GM18861 (cell line): Measurements from ENCODE around the gene P3R3URF.

ENCODE experiments used
- ATAC-seq: cut with Tn5 transposase; IDR thresholded peaks from one replicate; pipeline ENCODE4 v1.9.1; 2021; ENCODE audit not compliant: unreplicated experiment

P3R3URF gene

DNA sequence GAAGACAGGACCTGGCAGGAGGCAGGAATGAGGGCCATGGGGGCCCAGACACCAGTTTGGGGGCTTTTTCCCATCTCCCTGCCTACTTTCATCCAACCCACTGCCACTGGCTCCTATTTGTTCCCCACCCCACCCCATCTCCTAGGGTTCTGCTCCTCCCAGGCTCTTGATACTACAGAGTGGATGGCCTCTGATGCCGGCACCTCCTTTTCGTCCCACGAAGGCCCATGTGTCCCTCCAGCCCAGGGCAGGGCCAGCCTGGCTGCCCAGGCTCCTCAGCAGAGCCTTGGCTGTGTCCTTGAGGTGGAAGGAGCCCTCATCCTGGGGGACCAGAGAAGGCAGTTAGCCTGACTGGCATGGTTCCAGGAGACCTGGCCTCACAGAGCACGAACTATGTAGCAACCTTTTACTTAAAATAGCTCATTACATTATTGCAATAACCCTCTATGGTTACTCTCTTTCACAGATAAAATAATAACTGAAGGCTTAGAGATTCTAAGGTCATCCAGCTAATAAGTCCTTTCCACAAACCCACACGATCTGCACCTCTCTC lies 18.4 kb upstream of the P3R3URF start:
- ATAC-seq = no peak

DNA sequence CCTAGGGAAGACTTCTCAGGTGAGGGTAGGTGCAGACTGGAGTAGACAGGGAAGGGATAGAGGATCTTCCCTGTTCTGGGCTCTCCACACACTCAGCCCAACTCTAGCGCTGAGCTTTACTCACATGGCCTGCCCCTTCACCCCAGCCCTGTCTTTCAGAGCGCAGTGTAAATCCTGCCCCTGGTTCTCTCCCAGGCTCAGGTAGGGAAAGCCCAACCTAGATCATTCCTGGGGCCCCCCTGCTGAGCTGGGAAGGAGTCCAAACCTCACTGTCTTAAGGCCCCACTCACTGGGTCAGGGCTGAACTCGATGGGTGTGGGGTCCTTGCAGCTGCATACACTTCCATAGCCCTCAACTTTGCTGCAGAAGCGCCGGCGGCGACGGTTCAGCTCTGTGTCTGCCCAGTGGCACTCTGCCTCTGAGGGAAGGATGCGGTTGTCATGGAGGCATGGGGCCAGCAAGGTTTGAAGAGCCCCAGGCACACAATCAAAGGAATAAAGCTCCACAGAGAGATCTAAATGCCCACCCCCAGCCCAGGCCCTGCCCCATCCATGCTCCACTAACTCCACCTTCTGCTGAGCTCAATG lies 17.8 kb upstream of the P3R3URF start:
- ATAC-seq = no peak

DNA sequence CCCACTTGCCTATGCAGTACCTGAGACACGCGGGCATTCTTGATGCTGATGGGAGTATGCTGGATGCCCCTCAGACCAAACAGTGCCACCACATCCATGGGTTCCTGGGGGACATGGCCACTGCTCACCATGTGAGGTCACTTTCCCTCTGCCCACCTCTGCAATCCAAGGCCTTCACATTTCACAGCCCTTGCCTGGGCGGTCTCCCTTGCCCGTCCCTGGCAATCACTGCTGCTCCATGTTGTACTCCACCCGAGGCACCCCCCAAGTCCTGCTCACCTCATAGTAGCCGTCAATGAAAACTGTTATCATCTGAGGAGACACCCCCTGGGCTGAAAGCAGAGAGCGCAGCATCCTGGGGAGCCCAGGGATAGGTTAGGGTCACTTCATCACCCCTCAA lies 17.0 kb upstream of the P3R3URF start:
- ATAC-seq = no peak

DNA sequence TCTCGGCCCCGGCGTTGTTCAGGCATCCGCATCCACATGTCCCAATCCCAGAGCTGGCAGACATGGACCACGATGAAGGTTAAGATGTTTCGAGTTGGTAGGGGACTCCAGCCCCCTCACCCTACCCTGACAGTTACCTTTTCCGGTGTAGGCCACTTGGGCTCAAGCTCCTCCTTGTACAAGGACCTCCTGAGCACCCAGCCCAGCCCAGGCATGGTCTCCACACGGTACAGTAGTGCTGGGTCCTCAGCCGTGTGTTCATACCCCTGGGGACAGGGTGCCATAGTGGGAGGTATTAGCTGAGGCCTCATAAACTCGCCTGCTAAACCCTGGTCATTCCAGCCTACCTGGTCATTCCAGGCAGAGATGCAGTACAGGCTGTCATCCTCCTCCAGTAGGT lies 15.9 kb upstream of the P3R3URF start:
- no peak for ATAC-seq

DNA sequence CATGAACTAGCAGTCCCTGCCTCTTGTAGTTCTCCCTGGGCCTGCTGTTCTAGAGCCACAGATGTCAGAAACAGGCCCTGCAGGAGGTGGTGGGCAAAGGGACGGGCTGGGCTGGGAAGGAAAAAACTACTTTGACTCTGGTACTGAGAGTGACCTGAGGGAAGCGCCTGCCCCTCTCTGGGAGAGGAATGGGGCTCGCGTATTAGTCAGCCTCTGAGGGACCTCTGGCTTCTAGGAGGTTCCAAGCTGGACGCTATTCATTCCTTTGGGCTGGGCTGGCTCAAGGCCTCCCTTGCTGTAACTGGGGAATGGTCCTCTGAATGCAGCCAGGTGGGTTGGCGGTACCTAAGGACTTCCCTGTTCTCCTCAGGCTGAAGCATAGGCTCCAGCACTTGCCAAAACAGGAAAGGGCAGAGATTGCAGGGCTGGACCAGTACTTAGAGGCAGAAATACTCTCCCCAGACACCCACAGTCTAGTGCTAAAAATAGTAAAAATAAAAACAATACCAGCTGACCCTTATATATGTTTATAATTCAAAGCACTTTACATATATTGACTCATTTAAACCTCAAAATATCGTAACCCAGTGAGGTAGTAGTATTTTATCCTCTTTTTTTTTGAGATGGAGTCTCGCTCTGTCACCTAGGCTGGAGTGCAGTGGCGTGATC lies 14.9 kb upstream of the P3R3URF start:
- ATAC-seq = no peak

DNA sequence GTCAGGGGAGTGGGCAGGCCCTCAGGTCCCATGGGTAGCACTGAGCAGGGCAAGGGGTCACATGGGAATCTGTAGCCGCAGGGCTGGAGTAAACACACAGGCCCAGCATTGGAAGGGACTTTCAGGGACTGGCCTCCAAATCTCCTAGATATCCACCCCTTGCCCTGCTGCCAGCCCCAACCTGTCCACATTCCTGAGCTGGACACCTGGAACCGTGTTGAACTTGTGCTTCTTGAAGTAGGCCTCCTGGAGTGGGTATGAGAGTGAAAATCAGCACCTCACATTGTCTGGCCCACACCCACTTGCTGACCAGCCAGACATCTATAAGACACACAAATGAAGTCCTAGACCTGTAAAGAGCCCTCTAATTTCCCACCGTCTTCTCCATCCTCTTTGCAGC lies 14.3 kb upstream of the P3R3URF start:
- ATAC-seq = no peak

DNA sequence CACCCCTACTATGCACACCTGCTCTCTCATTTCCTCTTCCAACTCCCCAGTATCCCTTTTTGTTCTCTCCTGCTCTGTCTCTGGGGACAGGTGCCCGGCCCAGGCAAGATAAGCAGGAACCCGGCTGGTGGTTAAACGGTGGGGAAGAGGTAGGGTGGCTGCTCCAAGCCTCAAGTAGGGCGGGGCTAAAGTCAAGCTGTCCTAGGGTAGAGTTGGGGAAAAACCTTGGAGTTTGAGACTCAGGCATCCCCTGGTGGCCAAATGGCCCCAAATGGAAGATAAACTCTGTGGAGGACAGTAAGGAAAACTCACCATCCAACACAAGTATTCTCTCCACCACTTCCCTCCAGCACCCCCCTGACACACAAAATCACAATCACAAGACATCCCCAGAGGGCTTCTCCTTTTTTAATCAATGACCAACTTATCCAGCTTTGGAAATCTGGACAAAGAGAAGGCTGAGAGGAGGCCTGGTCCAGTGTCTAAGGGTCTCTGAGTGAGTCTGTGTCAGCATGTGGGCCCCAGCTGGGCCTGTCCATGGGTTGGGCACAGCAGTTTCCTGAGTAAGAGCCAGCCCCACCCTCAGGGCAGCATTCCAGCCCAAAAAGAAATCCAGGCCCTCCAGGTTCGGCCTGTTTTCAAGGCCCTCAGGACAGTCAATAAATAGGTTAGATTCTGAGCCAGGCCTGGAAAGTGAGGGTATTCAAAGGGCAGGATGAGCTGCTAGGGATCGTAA lies 12.2 kb upstream of the P3R3URF start:
- ATAC-seq = no peak

DNA sequence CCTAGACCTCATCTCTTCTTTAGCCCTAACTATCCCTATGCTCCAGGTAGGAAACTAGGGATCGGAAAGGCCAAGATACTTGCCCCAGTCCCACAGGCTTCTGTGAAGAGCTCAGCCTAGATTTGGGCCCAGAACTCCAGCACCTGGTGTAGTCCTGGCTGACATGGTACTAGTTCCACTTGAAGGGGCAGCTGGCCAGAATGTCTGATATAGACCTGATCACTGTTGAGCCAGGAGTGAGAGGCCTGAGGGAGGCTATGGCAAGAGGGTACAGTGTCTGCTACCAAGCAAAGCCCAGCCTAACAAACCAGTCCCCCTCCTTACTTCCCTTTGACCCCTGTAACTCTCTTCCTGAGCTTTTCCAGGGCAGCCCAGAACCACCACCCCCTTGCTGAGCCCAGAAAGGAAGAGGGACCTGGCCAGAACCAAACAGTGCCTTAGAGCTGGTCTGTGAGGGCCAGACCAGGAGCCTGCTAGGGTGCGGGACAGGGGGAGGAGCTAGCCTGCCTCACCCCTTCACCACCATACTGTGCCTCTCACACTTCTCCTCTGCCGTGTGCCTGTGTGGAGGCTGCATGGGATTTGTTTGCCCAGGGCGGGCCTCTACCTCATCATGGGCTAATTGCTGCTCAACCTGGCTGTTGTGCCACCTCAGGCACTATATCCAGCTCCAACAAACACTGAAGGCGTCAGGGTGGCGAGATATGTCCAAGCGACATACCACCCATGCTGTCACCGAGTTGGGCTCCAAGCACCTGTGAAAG lies 11.0 kb upstream of the P3R3URF start:
- ATAC-seq = no peak

DNA sequence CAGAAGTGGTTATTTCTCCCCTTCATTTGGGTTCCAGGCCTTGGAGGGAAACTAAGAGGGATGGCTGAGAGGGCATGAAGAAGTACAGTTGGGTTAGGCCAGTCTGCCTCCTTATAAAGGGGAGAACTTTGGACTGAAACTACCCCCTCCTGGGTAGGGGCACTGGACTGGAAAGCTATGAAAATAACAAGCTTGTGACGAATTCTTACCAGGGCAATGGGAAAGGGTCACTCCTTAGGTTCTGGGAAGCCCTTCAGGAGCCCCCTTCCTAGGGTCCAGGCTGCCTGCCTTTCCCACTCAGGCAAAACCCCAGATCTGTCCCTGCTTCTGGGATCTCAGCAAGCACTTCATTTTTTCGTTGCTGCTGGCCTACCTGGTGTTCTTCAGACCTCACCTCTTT lies 9.8 kb upstream of the P3R3URF start:
- no peak for ATAC-seq

DNA sequence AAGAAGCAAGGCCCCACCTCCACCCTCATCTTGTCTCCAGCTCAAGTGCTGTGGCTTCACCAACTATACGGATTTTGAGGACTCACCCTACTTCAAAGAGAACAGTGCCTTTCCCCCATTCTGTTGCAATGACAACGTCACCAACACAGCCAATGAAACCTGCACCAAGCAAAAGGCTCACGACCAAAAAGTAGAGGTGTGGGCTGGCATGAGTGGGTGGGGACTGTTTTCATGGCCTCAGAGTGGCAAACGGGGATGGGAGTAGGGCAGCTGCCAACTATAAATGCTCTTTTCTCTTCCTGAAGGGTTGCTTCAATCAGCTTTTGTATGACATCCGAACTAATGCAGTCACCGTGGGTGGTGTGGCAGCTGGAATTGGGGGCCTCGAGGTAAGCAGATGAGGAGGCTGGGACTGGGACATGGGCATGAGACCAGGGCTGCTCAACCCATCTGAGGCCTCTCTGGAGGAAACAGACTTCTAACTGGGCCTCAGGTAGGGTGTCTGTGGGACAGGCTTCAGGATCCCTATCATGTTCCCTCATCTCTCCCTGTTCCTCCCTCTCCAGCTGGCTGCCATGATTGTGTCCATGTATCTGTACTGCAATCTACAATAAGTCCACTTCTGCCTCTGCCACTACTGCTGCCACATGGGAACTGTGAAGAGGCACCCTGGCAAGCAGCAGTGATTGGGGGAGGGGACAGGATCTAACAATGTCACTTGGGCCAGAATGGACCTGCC lies 8.8 kb upstream of the P3R3URF start:
- no peak for ATAC-seq

DNA sequence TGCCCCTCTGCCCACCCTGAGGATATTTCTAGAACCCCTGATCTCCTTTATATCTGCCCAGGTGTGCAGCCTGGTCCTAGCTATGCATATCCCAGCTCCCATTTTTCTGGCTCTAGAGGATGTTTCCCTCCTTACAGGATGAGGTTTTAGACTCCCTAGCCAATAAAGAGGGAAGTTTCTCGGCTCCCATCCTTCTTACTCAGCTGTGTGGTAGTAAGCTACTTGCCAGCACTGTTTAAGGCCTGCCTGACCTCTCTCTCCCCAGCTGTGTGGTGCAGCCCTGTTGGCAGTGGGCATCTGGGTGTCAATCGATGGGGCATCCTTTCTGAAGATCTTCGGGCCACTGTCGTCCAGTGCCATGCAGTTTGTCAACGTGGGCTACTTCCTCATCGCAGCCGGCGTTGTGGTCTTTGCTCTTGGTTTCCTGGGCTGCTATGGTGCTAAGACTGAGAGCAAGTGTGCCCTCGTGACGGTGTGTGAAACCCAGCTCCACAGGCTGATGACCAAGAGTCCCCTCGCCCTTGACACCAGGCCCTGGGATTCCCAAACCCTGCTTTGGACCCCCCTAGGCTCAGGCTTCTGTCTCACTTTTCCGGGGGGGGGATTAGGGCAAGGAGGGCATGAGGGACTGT lies 7.8 kb upstream of the P3R3URF start:
- no peak for ATAC-seq

DNA sequence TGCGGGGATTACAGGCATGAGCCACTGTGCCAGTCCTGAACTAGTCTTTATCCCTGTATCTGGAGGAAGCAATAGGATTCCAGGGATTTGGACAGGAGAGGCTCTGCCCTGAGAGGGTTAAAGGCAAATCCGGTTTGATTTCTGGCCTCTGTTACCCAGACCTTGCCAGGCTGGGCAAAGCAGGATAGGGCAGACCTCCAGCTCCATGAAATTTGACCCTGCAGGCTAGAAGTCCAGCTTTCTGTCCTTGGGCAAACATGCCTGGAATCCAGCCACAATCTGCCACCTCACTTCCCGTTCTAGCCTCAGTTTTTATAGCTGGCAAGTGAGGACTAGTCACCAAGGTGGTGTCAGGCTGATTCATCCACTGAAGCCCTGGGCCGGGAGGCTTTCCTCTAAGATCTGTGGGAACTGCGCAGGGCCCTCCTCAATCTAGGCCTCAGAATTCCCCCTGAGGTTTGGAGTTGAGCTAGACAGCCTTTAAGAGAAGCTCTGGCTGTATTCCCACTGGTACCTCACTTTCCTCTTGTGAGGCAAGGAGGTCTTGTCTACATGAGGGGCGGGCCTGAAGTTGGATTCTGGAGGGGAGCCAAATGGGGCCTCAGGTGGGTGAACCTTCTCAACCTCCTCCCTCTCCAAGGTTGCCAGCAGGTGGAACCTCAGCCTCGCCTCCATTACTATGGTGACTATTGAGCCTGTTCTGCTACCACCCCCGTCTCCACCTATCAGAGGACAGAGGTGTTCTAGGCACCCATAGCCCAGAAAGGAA lies 7.0 kb upstream of the P3R3URF start:
- no peak for ATAC-seq

DNA sequence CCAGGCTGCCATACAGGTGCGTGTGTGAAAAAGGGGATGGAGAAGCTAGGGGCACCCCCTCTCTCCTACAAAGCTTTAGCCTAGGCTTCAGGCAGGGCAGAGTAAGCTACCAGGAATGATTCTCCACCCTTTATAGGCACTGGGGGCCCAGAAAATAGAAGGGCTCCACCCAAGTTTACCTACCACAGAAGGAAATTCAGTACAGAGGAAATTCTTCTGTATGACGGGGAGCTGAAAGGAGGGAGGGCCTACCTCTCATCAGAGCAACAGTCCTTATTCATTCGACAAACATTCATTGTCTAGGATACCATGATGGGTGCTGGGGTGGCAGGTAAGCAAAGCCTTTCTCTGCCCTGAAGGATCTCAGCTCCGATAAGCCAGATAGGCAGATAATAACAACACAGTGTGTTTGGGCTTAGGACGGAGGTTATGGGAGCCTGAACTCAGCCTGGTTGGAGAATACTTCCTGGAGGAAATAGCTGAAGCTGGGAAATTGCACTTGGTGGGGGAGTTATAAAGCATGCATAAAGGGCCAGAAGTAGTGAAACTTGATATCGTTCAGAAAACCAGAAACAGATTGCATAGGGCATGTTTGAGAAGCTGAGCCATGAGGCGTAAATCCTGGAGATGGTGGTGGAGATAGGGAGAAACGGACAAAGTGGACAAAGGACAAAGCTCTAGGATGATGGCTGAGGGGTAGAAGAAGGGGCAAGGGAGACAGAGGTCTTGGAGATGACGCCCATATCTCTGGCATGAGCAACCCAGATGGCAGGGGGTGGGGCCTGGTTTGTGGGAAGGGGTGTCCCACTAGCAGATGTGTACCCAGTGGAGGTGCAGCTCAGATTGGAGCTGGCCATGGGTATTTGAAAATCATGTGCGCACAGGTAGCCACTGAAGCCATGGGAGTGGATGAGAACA lies 5.3 kb upstream of the P3R3URF start:
- ATAC-seq = no peak

DNA sequence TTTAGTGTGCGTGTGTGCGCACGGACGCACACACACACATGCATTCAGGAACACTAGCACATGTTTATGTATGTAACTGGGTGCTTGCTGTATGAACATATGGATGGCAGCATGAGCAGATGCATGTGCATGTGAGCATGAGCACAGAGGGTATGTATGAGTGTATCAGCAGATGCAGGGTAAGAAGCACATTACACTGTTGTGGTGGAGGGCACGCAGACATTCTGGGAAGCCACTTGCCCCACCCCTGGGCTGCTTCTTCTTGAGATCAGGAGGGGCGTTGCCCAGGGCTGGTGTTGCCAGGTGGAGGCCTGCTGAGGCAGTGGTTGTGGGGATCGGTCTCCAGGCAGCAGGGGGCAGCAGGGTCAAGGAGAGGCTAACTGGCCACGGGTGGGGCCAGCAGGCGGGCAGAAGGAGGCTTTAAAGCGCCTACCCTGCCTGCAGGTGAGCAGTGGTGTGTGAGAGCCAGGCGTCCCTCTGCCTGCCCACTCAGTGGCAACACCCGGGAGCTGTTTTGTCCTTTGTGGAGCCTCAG lies 3.9 kb upstream of the P3R3URF start:
- no peak for ATAC-seq

DNA sequence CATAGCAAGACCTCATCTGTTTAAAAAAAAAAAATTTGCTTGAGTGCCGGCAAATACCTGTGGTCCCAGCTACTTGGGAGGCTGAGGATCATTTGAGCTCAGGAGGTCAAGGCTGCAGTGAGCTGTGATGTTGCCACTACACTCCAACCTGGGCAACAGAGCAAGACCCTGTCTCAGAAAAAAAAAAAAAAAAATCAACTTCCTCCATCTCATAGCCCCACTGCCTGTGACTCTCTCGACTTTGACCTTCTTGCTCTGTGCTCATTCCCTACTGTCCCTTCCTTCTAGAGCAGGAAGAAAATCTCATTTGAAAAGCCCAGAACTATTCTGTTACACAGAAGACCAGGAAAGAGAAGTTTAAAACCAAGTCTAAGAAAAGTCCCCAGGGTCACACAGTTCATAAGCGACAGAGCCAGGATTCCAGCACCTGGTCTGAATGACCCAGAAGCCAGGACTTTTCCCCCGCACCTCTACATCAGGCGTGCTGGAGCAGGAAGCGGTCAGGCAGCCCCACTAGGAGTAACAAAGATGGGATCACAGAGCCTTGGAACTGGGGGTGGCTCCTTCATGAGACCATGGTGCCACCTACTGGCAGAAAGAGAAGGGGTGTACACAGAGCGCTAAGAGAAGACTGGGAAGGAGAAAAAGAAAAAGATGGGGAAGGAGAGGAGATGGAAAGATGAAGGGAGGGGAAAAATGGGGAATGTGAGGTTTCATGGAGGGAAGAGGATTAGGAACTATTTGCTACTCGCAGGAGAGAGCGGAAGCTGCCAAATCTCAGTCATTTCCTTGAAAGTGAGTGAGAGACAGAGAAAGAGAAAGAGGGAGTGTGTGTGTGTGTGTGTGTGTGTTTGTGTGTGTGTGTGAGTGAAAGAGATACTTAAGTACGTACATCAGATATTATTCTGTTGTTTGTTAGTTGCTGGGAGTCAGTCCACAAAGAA lies 3.1 kb upstream of the P3R3URF start:
- no peak for ATAC-seq

DNA sequence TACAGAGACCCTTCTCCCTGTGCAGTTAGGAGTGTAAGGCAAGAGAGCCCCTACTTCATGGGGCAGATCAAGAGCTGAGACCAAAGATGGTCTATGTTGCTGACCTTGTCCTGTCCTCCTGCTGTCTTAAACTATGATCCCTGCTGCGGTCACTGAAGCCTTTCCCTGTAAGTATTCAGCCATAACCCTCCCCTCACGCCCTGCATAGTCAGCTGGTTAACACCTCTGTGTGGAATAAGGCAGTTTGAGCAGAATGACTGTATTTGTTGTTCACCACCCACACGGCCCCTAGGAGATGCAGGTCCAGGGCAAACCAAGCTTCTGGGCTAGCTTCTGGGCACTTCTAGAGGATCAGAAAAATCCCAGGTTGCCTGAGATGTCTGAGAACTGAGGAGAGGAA lies 1.0 kb downstream of the P3R3URF start:
- ATAC-seq = no peak
